ENCODE data around the gene TAOK3. TPM values are rescaled to one million over a fixed set of nuclear protein-coding genes. Genes with fewer than 3 reads are reported as not detected.

Gene TAOK3
- total RNA-seq, 4 donors from 2014 or later: 48.8 to 78.0 (median 54.7) TPM

DNA sequence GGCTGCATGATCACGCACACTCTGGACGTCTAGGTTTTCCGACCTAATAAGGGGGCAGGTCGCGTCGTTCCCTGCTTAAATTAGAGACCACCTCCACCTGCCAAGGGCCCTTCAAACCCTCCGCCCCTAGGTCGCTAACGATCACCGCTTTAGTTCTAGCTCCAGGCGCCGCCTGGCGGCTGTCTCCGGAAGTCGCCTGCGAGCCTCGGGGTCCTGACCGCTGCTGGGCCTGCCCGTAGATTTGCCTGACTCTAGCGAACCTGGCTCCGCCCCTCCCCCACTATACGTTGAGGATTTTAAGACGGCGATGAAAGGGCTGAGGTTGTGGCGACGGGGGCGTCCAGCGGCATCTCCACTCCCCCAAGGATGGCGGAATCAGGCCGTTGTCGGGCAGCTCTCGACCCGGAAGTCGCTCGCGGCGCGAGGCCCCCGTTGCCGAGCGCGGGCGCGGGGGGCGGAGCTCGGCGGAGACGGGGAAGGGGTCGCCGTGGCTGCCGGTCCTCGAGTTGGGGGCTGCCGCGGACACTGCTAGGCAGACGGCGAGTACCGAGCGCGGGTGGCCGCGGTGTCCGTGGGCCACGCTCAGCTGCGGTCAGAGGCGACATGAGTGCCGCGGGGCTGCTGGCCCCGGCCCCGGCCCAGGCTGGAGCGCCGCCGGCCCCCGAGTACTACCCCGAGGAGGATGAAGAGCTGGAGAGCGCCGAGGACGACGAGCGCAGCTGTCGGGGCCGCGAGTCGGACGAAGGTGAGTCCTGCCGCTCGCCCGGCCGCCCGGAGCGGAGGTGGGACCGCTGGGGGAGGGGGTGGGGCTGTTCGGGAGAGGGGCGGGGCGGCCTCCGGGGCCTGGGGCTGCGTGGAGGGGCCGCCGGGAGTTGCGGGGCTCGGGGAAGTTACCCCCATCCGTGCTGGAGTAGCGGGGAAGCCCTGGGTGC, 3.6 kb upstream of the TAOK3 start, which contains the start of gene SUDS3:
SUDS3 (plus strand) TSS at position 467 of the 932 bp plus-strand sequence; CDS start at position 604, 137 bp downstream.
- TF ChIP-seq, protein P1, sequence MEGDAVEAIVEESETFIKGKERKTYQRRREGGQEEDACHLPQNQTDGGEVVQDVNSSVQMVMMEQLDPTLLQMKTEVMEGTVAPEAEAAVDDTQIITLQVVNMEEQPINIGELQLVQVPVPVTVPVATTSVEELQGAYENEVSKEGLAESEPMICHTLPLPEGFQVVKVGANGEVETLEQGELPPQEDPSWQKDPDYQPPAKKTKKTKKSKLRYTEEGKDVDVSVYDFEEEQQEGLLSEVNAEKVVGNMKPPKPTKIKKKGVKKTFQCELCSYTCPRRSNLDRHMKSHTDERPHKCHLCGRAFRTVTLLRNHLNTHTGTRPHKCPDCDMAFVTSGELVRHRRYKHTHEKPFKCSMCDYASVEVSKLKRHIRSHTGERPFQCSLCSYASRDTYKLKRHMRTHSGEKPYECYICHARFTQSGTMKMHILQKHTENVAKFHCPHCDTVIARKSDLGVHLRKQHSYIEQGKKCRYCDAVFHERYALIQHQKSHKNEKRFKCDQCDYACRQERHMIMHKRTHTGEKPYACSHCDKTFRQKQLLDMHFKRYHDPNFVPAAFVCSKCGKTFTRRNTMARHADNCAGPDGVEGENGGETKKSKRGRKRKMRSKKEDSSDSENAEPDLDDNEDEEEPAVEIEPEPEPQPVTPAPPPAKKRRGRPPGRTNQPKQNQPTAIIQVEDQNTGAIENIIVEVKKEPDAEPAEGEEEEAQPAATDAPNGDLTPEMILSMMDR (IDR thresholded peaks at IDR 0.05; ENCODE audit: low read depth): no peak

DNA sequence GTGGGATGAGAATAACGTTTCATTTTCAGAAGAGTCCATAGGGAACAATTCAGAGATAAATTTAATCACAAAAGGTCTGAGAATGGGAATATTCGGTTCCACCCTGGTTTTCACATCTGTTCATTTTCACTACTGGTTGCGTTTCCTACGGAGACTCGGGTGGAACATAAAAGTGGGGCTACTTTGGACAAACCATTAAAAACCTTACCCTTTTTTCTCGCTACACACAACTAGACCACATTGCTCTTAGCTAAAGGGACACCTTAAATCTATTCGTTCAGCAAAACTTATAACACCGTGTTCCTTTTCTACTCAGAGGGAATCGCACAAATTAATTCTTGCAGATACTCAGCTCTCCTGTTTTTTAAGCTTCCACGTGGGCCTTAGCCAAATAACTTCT, 2.6 kb upstream of the TAOK3 start:
- TF ChIP-seq, protein P1 (IDR thresholded peaks at IDR 0.05; ENCODE audit: low read depth): no peak

DNA sequence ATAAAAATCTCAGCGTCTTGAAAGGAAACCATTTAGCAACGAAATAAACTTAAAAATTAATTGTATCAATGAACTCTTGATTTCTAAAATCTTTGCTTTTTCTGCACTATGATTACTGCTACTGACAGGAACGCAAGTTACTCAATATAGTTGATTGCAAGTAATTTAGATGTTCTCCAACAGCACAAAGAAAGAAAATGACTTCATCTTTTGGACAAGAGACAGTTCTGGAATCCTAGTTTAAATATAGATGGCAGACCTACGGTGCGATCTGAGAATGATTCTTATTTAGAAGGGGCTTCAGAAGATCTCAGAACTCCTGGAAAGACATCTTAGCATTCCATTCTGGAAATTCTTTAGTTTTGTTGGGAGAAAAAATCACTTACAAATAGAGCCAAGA, 2.2 kb upstream of the TAOK3 start:
- TF ChIP-seq, protein P1 (IDR thresholded peaks at IDR 0.05; ENCODE audit: low read depth): no peak

DNA sequence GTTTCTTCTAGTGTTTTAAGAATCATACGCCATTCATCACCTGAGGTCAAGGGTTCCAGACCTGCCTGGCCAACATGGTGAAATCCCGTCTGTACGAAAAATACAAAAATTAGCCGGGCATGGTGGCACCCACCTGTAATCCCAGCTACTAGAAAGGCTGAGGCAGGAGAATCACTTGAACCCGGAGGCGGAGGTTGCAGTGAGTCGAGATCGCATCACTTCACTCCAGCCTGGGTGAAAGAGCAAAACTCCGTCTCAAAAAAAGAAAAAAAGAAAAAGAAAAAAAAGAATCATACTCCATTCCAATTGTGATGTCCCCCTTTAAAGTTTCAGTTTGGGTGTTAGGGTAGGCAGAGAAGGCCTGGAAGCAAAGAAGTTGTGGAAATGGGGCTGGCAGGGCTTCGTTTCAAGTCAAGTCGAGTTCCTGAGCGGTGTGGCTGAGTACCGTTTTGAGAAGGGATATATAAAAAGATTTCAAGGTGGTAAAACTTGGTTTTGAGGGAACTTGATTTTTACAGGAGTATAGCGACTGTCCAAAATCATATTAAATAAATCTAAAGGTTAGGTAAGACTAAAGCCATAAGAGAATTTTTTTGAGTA, 1.5 kb upstream of the TAOK3 start:
- TF ChIP-seq, protein P1 (IDR thresholded peaks at IDR 0.05; ENCODE audit: low read depth): no peak

DNA sequence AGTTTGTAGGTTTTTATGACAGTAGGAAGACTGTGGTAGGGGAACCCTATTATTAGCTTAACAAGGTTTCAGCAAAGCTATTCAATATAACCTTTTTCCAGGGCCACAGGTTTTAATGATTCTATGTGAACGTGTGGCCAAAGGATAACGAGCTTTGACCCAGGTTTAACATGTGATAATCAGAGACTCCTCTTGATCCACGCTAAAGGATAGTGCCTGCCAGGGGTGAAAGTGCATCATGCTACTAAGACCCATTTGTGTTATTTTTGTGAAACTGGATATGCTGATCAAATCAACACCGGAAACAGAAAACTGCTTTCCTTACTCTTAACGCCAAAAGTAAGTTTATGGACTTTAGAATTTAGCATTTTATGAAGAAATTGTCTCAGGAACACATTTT, 909 bp upstream of the TAOK3 start:
- TF ChIP-seq, protein P1 (IDR thresholded peaks at IDR 0.05; ENCODE audit: low read depth): no peak

DNA sequence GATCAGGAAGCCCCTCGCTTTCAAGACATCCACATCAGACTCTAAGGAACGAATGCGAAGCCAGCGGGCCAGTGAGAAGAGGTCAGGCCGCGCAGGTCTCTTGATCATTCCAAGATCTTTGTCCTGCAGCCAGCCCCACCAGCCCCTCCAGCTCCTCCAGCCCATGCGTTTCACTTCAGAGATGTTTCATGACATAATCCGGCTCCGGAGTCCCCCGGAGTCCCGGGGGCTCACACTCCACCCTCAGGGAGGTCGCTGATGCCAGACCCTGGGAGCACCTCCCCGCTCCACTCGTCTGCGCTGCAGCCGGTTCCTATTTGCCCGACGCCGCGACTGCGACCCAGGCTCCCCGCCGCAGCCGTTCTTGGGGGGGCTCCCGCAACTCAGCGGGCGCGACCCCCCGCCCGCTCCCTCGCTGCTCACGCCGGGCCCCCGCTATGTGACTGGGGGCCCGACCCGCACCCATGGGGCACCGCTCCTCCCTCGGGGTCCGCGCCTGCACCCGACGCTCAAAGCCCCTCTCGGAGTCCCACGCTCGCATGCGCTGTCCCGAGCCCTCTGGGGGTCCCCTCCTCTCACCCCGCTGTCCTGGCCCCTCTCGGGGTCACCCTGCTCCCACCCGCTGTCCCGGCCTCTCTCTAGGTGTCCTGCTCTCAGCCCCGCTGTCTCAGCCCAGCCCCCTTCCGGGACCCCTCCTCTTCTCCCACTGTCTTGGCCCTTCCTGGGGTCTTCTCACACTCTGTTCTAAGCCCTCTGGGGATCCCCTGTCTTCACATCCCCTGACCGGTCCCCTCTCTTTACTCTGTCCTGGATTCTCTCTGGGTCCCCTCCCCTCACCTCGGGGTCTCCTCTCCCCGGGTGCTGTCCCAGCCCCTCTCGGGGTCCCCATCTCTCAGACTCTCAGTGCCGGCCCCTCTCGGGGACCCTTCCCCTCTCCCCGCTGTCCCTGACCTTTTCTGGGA, 1.1 kb downstream of the TAOK3 start:
- TF ChIP-seq, protein P1 (IDR thresholded peaks at IDR 0.05; ENCODE audit: low read depth): no peak

Measured in subcutaneous adipose tissue (tissue), 4 donors.